Right ventricle myocardium inferior (tissue), 1 donor: ENCODE results near the gene KLHL17. TPM values are rescaled to one million over a fixed set of nuclear protein-coding genes. Genes with fewer than 3 reads are reported as not detected.

Experiments used
- ATAC-seq: fragments of 200-7000 bp; cut with Tn5 transposase; one replicate; pipeline ENCODE4 v1.9.1; 2020; ENCODE audit warnings: mild to moderate bottlenecking, moderate library complexity
- DNase-seq: peaks from one replicate; pipeline ENCODE4 v3.0.0; 2021; ENCODE audit errors: missing footprints
- intact Hi-C: fragments of 100-400 bp; cut with DNase I; formaldehyde crosslinking; loops from one replicate; pipeline ENCODE4 v1.11.0; 2022
- total RNA-seq: library from RNA; stranded (reverse); fragmentation: NEBNext Ultra II Directional; extraction: Animal tissue kit (Norgen Biotek cat#: 25700); gene quantifications from one replicate; pipeline ENCODE4 v1.2.1, GENCODE V29; 2021
- donor health status: DM: no; HTN: yes; CAD: no; lungs with severe emphysema.

Gene KLHL17
- total RNA-seq, 1 donor from 2014 or later, result 7.0 TPM

DNA sequence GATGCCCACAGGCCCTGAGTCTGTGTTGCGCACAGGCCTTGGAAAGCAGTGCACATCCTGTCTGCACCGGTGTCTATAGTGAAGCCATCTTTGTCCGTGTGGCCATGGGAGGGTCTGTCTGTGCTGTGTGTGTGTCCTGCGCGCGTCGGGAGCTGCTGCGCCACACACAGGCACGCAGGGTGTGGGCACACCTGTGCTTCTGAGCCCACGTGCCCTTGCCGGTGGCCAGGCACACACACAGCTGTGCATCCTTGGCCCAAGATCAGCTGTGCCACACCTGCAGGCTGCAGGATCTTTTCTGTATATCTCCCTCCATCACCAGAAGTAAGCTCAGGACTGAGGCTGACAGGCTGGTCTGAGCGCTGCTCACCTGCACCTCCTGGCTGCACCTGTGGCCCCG is 39.9 kb upstream of the KLHL17 start:
- intact Hi-C loops, result no loop called here
- DNase-seq (no peak), ATAC-seq (no peak)

DNA sequence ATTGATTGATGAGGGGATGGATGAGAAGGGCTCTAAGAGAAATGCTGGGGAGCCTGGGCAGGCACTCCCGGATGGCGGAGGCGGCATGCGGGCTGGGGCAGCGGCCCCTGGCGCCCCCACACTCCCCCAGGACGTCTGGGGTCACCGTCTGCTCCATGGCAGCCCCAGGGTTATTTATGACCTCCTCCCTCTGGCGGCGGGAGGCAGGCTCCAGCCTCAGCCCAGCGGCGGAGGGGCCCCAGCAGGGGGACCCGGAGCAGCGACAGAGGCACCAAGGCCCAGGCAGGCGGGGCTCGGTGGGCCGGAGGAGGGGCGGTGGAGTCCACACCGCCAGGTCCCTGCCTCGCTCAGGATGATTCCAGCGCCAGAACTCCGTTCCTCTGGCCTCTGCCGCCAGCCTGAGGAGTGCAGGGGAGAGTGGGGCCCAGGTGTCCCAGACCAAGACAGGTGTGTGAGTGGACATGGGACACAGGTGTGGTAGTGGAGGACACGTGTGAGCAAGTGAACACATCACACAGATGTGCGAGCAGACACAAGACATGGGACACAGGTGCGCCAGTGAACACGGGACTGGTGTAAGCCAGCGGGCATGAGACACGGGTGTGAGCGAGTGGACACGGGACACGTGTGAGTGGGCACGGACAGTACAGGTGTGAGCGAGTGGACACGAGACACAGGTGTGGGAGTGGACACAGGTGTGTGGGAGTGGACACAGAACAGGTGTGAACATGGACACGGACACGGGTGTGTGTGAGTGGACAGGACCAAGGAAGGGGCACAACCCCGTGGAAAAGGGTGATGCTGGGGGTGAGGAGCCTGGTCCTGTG is 39.2 kb upstream of the KLHL17 start:
- intact Hi-C loops, result no loop called here
- DNase-seq (peak; percentile 81), ATAC-seq (peak; percentile 66)

DNA sequence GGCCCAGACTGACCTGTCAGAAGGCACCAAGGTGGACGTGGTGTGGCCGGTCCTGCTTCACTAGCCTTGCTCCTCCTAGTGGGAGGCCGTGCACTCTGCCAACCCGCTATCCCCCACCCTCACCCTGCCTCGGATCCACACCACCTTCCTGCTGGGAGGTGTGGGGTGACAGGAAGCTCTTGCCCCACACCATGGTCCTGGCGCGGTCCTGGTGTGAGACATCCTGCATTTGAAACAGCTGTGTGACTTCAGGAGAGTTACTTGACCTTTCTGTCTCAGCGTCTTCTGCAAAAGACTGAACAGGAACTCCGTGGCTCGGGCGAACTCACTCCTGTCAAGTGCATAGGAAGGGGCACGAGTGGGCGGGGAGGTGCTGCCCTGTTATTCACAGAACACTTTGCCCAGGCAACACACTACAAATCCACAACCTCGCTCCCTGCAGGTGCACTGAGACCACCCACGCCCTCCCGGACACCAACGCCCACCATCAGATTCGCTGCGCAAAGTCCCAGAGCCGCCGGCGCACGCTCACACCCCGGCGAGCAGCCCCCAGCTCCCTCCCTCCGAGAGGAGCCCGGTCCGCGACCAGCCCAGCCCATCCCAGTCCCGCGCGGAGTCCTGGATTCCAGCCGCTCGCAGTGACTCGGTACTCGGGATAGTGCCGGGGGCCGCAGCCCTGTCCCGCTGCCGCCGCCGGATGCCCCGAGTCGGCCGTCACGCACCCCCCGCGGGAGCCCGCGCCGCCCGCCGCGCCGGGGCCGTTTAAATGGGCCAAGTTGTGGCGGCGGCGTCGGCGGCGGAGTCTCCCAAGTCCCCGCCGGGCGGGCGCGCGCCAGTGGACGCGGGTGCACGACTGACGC is 37.0 kb upstream of the KLHL17 start, which contains the start of gene SAMD11:
Gene SAMD11, plus strand, starts transcription at position 793 of the 860 bp plus-strand sequence. CDS start 509 bp downstream, outside the sequence.
- peak; percentile 68 for ATAC-seq
- intact Hi-C loops, result no loop called here
- DNase-seq, result peak; percentile 87

DNA sequence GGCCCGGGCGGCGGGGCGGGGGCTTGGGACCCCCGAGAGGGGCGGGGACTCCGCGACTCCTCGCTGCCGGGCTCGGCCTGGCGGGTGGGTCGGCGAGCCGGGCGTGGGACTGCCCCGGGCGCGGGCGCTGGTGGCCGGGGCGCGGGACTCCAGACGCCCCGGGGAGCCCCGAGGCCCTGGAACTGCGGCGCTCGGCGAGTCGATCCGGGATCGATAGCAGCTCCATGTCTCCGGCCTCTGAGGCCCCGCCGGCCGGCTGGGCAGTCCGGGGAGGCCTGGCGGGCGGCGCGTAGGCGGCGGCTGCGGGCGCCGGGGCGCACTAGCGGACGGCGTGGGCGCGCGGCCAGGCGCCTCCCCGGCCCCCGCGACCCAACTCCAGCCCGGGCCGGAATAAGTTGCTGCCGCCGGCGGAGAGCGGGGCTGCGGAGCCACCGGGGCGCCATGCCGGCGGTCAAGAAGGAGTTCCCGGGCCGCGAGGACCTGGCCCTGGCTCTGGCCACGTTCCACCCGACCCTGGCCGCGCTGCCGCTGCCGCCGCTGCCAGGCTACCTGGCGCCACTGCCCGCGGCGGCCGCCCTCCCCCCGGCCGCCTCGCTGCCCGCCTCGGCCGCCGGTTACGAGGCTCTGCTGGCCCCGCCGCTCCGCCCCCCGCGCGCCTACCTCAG is 36.3 kb upstream of the KLHL17 start:
- DNase-seq, result no peak
- intact Hi-C loops, result no loop called here
- ATAC-seq, result no peak

DNA sequence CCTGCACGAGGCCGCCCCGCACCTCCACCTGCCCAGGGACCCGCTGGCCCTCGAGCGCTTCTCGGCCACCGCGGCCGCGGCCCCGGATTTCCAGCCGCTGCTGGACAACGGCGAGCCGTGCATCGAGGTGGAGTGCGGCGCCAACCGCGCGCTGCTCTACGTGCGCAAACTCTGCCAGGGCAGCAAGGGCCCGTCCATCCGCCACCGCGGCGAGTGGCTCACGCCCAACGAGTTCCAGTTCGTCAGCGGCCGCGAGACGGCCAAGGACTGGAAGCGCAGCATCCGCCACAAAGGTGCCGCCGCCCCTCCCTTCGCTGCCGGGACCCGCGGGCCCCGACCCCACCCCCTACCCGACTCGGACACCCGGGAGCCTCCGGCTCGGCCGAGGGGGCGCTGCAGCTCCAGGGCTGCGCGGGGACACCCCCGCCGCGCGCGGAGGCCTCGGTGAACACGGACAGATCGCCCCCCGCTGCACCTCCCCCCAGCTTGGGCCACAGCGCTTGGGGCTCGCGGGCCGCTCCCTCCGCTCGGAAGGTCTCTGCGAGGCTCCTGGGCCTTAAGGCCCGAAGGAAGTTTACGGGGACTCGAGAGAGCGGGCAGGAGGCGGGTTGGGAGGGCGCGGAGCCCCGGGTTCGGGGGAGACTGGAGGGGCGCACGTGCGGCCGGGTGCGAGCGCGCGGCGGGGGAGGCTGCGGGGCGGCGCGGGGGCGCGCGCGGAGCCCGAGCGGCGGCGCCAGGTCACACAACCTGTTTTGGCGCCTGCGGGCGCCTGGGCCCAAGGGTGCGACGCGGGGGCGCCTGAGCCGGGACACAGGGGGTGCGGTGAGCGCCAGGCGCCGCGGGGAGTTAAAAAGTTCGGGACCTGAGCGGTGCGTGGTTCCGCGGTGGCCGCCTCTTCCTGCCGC is 35.5 kb upstream of the KLHL17 start:
- ATAC-seq (no peak), DNase-seq (no peak)
- intact Hi-C loops, result no loop called here

DNA sequence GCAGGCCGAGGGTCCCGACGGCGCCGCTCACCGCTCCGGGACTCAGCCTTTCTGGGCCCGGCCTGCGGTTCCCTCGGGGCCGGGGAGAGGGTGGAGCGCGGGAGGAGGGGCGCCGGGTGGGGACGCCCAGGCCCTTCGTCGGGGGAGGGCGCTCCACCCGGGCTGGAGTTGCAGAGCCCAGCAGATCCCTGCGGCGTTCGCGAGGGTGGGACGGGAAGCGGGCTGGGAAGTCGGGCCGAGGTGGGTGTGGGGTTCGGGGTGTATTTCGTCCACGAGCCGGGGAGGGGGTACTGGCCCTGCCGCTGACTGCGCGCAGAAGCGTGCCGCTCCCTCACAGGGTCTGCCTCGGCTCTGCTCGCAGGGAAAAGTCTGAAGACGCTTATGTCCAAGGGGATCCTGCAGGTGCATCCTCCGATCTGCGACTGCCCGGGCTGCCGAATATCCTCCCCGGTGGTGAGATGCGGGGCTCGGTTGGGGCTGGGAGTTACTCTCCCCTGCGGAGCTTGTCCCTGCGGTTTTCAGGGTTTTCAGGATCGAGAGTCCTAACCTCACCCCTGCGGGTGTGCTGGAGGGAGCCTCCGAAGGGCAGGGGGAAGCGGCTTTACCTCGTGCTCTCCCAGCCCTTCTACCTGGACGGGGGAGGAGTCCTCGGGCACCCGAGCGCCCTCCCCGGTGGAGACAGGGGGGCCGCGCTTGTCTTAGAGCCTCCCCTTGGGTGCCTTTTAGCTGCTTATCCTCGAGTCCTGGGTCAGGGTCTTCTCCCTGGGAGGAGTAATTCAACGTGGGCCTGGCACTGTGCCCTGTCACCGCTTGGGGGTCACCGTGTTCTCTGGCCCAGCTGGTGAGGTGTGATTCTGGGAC is 34.6 kb upstream of the KLHL17 start:
- no peak for DNase-seq
- ATAC-seq, result peak; percentile 42
- intact Hi-C loops, result no loop called here

DNA sequence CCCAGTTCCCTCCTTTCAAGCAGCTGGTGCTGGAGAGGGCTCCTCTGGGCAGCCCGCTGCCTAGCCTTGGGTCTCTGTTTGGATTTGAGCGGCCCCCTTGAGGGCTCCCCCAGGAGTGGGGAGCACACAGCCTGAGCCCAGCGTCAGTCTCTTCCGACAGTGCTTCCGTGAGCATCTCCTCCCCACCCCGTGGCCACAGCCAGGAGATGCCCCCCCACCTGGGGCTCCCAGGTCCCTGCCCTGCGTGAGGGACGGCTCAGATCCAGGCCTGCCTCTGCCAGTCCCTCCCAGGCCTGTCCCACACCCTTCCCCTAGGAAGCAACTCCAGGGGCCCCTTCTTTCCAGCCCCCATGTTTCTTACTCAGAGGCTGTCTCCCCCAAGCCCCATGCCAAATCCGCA is 33.1 kb upstream of the KLHL17 start:
- intact Hi-C loops, result no loop called here
- ATAC-seq (no peak), DNase-seq (no peak)

DNA sequence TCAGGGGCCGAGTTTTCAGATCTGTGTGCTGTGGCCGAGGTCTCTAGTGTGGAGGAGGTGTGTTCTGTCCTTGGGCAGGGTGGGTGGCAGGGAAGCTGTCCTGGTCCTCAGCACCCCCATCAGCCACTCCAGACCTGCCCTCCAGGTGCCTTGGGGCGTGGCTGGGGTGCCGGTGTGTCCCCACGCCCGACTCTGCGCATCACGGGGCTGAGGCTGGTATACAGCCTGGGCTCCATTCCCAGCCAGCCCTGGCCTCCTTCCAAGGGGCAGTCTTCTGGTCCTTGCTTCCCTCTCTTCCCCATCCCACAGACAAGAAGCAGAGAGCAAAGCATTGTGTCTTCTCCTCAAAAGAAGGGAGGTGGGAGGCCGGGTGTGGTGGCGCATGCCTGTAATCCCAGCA is 32.6 kb upstream of the KLHL17 start:
- ATAC-seq (no peak), DNase-seq (no peak)
- intact Hi-C loops, result no loop called here

DNA sequence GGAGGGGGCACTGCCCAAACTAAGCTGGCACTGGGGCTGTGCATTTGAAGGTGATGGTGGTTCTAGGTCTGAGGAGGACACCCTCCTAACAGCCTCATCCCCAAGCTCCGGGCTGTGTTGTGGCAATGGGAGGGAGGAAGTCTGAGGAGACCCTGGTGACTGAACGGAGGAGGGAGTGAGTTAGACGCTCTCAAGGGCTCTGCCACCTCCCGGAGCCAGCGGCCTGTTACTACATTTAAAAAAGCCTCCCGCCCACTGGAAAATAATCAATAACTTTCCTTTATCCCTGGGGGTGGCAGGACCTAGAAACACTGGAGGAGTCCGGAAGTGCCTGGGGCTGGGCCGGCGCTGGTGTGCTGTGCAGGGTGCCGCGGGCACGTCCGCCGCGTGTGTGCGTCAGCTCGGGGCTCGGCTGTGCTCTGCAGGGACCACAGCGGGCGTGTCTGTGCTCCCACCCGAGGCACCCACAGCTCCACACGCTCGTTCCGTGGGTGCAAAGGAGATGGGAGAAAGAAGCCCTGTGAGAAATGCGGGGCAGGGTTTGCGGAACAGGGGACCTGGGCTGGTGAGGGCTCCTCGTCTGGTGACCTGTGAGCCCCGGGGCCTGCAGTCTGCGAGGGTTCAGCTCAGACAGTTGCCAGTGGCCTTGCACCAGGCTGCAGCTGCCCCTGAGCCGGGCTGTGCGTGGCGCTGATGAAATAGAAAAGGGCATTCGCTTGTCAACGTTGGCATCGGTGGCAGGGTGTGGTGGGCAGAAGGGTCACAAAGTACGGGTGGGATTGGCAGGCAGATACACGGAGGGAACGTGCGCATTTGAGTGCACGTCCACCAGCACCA is 31.3 kb upstream of the KLHL17 start:
- no peak for ATAC-seq
- no peak for DNase-seq
- intact Hi-C loops, result no loop called here

DNA sequence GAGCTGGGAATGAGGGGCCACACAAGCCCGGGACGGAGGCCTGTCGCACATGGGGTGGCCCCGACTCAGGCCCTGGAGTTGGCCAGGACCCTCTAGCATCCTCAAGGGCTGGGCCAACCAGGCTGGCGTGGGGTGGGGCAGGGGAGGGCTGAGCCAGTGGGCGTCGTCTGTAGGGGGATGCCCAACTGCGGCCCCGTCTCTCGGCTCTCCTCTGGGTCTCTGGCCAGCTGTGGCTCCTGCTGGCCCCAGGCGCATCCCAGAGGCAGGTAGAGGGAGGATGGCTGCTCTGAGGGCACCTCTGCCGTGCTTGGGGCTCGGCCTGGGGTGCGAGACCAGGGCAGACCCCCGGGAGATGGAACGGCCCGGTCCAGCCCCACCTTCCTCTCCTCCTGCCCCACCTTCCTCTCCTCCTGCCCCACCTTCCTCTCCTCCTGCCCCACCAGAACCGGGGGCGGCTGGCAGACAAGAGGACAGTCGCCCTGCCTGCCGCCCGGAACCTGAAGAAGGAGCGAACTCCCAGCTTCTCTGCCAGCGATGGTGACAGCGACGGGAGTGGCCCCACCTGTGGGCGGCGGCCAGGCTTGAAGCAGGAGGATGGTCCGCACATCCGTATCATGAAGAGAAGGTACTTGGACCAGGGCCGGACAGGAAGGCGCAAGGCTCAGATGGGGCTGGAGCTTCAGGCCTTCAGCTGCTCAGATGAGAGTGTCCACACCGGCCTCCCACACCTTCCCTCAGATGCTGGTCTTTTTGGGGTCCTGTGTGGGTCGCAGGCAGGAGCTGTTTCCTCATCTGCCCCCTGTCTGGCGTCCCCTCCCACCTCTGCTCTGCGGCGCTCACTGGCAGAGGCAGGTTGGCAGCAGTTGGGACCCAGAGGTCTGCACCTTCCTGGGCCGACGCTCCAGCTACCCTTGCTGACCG is 30.4 kb upstream of the KLHL17 start:
- intact Hi-C loops, result no loop called here
- DNase-seq (no peak), ATAC-seq (no peak)

DNA sequence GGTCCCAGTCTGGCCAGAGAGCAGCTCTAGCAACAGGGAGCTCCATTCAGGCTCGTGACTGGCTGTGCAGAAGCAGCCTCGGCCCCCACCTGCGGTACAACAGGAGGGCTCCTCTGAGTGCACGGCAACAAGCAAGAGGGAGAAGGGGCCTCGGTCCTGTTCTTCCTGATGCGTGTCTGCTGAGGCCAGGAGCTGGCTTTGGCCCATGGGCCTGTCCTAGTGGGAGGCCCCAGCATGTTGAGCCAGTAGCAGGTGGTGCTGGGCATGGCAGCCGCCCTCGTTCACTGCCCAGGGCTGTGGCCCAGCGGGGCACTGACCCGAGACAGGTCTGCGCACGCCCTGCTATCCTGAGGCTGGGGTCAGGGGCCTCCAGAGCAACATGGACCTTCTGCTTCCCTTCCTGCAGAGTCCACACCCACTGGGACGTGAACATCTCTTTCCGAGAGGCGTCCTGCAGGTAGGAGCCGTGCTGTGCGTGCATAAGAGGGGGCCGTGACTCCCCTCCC is 29.7 kb upstream of the KLHL17 start:
- ATAC-seq, result no peak
- intact Hi-C loops, result no loop called here
- DNase-seq, result no peak

DNA sequence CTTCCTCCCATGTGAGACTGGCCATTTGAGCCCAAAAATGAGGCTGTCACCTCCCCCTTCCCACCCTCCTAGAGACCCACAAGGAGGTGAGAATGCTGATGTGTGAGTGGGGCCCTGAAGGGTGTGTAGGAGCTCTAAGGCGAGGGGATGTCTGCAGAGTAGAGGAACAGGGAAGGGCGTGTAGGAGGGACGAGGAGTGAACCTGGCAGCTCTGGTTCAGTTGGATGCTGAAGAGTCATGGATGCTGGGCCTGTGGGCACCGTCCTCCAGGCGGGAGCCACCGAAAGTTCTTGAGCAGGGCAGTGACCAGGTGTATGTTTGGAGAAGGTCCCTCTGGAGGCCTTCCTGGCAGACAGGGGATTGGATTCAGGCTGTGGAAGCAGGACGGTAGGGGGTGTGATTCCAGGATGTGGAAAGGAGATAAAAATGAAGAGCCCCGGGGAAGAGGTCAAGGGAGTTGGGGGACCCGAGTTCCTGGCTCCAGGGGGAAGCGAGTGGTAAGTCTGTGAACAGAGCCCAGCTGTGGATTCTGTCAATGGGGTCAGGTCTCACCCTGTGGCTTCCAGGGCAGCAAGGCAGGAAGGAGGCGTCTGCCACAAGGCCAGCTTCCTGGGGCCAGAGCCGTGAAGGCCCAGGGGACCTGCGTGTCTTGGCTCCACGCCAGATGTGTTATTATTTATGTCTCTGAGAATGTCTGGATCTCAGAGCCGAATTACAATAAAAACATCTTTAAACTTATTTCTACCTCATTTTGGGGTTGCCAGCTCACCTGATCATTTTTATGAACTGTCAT is 28.8 kb upstream of the KLHL17 start:
- no peak for ATAC-seq

DNA sequence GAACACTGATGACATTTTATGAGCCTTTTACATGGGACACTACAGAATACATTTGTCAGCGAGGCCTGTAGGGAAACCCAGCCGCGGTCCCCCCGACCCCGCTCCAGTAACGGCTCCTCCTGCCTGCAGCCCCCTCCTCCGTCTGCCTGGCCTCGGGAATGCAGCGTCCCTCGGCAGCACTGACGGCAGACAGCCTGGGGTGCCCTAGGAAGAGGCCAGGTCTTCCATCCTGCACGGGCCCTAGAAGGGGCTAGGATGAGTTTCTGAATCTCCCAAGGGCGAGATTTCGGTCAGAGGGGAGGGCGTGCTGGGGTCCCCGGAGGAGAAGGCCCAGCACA is 28.2 kb upstream of the KLHL17 start:
- DNase-seq (no peak), ATAC-seq (no peak)
- intact Hi-C loops, result no loop called here

More for the DNA sequence above, 28.8 kb upstream of the KLHL17 start:
- no peak for DNase-seq
- intact Hi-C loops, result no loop called here

DNA sequence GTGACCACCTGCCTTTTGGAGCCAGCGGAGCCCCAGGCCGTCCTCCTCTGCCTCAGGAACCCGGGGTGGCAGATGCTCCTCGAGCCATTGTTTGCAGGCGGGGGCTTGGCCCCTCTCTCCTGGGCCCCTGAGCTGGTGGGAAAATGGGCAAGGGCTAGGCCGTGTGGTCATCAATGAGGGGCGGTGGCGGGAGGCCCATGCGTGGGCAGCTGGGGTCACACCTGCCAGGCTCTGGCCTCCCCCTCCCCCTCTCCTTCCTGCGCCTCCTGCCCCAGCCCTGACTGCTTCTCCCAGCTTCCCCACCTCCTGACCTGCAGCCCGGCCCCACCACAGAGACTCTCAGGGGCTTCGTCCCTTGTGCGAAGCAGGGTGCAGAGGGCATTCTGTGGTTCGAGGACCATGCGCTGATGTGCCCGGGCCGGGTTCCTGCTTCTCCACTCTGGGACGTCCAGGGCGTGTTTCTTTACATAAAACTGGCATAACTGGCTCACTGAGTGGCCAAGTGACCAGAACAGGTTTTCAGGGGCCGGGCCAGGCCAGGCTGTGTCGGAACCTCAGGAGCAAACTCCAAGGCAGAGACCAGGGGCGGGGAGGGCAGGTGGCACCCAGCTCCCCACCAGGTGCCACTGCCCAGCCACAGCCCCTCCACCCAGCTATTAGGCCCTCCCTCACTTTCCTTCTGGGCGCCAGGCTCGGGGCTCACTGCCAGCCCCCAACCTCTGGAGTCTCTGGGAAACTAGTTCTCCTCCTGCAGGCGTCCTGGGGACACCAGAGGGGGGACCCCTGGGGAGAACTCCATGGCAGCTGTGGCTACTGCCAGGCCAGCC is 27.4 kb upstream of the KLHL17 start:
- DNase-seq (no peak), ATAC-seq (no peak)
- intact Hi-C loops, result no loop called here
